Right kidney (tissue), 1 donor: ENCODE measurements around the gene DCLK1.
"Not testable (repeated sequence)": the region's sequence is repeated elsewhere in the genome, so short reads cannot be mapped to it uniquely, and the experiment has no call there.

Source experiments
- DNase-seq: peaks from one replicate; pipeline ENCODE4 v3.0.0-alpha.2; 2016

The DCLK1 gene

GRCh38 chr13:36131931-36132297 lies 732 bp upstream of the DCLK1 start:
- peak; percentile 9 for DNase-seq

DNA sequence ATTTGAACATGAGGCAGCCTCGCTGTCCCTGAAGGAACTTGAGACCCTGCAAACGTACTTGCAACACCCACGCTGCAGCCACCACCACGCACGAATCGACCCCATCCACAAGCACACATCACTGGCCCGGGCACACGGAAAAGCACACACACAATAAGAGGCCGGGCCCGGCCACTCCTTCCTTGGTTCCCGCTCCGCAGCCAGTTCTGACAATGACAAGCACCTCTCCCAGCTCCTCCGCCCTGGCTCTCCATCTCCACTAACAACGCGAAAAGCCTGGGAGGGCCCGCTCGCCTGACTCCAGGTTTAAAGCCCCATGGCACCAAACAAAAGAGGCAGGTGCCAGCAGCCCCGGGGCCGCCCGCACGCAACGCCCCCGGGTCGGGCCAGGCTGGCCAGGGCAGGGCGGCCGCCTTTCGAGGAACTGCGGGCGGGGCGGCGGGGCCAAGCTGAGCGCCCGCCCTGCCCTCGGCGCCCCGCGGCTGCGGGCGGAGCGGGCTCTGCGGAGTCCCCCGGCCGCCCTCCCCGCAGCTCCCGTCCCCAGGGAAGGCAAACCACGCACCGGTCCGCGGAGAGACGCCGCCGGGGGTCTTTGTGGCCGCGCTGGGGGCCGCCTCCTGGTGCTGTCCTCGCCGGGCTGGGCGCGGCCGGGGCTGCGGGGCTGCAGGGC lies 495 bp downstream of the DCLK1 start:
- DNase-seq = peak; percentile 64

GRCh38 chr13:36130193-36130551 lies 1.0 kb downstream of the DCLK1 start:
- no peak for DNase-seq

GRCh38 chr13:36129539-36129938 lies 1.6 kb downstream of the DCLK1 start:
- DNase-seq = no peak

DNA sequence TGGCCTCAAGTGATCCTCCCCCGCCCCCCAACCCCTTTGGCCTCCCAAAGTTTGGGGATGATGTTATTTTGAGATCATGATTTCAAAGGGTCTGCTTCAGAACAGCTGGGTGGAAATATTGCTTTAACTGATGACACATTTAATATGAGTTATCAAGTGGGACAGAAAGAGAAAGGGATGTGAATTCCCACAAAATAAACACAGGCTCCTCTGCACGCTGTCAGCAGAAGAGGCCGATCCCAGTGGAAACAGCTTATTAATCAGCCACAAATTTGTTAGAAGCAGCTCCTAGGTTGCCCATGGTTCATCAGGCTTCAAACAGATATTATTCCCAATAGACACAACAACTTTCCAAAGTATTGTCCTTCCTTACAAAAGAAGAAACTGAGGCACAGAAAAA lies 4.7 kb downstream of the DCLK1 start:
- no peak for DNase-seq

DNA sequence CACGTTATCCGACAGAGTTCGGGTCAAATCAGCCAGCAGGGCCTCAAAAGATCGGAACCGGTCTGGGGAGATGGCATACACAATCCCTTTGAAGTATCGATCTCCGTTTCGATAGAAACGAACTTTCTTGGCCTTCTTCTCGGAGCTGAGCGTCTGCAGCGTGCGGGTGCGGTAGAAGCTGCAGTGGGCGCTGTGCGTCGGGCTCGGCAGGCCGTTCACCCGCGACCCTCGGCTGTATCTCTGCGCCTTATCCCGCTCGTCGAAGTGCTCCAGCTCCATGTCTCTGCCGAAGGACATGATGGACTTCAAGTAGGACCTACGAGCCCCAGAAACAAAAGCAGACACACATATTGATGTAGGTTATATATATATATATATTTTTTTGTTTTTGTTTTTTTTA lies 5.3 kb downstream of the DCLK1 start:
- DNase-seq = no peak

GRCh38 chr13:36124236-36124822 lies 6.9 kb downstream of the DCLK1 start:
- DNase-seq = no peak

DNA sequence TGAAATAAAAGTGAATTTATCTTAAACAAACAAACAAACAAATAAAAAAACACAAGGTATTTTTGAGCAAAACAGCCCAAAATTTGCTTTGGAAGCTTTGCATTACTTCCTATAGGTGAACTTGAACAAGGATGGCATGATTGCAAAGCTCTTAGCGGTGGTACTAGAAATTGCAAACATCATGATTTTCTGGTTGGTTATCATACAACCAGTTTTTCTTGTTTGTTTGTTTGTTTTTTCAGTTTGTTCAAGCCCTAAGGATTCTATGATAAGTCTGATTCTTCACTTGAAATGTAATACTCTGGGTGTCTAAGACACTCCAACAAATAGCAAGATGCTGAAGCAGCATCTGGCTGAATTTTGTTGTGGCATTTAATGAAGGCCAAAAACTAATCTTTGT lies 15.9 kb downstream of the DCLK1 start:
- no peak for DNase-seq

DNA sequence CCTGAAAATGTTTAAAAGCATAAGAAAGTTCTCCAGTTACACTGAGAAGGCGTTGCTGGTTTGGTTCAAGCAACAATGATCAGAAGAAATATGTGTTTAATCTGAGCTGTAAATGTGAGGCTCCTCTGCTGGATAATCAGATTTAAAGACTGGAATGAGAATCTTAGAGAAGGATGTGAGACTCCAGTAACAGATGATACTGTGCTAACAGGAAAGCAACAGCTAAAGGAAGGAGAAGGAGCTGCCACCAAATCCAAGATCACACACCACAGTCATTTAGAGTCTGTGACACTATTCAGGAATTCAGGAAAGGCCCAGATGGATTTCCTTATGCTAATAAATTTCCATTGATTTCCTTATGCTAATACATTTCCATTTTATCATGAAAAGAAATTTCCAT lies 16.9 kb downstream of the DCLK1 start:
- no peak for DNase-seq

DNA sequence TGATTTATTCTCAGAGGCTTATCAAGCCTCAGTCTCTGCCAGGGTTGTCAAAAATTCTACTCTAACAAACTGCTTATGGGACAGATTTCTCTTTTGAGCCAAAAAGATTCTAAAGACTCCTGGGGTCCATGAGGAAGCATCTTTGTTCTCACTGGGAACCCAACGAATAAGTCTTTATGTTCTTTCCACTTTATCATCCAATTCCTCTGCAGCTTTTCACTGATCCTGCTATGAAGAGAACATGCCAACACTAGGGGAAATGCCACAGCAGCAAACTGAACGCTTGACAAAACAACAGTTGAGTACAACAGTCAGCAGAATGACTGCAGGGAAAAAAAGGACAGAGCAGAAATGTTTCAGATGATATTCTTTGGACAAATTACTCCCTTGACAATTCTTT lies 22.2 kb downstream of the DCLK1 start:
- DNase-seq = no peak

GRCh38 chr13:36108342-36108741 lies 22.8 kb downstream of the DCLK1 start:
- no peak for DNase-seq

DNA sequence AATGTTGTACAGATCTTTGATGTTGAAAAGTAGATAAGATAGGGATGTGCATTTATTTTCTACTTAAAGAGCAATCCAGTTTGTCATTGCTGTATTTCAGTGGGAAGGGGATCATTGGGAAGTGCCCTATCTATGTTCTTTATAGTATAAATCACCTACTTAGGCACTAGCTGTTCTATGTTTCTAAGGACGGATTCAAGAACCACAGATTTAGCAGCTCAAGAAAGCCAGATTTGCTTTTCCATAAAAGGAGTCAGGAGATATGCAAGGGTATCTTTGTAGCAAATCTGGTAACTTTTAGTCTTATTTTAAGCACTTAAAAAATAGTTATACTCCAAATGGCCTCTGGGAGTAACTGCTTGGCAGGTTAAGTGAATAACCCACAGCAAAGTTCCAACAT lies 23.7 kb downstream of the DCLK1 start:
- DNase-seq = no peak

DNA sequence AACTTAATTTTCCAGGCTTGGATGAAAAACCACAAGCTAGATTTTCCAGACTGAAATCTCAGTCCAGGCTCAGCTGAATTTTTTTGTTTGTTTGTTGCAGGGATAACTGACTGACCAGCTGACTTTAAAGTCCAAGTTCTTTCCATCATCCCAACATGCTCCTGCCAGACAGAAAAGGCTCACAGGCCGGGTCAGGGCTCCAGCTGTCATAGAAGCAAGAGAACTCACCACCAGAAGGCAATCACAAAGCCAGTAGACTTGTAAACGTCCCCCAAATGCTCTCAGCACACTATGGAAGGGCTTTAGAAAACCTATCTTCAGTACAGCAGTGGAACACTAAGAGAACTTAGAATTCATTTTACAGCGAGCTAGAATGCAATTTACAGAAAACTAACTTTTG lies 25.5 kb downstream of the DCLK1 start:
- no peak for DNase-seq

DNA sequence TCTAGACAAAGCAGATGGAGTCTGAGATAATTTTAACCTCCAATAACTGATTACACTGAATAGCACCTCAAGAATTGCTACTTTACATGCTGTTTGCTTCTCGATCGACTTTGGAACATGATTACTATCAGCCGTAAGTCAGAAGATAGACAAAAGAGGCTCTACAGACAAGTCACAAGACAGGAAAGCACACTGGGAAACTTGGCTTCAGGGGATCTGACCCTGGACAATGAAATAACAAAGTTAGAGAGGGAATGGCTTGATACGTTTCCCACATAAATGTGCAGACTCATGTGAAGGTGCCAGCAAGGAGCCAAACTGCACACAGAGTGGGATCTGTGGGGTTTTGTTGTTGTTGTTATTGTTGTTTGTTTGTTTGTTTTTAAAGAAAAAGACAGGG lies 28.5 kb downstream of the DCLK1 start:
- DNase-seq = no peak

GRCh38 chr13:36101907-36102306 lies 29.3 kb downstream of the DCLK1 start:
- not testable (repeated sequence) for DNase-seq

DNA sequence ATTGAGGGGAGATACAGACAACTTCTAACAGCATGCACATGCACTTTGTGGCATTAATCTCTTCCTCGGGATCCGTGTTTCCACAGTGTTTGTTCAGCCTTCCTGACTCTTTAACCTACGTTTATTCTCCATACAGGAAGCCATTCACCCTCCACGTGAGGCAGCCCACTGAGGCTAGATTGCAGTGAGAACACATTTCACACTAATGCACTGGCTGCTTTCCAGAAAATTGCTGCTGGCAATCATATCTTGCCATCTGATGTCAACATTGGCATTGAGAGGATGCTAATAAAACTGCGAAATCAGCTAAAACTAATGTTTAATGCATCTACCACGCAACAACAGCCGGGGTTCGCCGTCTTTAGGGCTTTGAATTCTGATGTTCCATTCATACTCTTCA lies 30.0 kb downstream of the DCLK1 start:
- DNase-seq = no peak

- DNase-seq = no peak
These were observed 33.1 kb downstream of the DCLK1 start for GRCh38 chr13:36098080-36098479.

DNA sequence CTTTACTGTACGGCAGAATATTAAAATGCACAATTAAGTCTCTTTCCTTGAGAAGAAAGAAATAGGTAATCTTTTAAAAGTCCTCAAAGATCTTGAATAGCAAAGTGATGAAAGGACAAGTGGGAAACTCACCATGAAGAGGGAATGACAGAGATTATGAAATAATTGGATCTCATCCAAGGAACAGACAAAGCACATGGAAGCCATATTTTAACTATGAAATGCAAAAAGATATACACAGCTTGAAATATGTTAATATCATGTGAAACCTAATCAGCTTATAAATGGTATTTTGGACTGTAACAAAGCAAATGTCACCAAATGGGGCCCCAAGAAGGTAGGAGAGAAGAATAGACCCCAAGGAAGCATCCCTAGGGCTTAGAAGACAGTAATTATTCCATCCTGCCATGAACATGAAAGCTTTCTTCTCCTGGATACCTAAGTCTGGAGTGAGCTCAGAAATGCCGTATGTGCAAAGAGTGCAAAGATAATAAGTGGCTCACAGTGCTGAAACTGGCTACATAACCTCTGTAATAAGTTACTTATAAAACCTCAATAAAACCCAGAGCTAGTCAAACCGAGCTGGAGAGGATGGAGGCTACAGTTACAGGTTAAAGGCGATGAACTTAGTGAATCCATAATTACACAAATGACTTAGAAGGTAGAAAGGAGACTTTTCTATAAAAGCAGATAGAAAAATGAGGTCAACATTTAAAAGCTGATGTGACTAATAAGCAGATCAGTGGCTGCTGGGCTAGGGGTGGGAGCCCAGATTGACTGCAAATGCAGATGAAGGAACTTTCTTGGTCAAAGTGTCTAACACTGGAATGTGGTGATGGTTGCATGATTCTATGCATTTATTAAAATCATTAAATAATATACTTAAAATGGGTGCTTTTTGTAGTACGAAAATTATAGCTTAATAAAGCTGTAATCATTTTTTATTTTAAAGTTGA lies 34.4 kb downstream of the DCLK1 start:
- DNase-seq = no peak

GRCh38 chr13:36094478-36094877 lies 36.7 kb downstream of the DCLK1 start:
- DNase-seq = no peak

DNA sequence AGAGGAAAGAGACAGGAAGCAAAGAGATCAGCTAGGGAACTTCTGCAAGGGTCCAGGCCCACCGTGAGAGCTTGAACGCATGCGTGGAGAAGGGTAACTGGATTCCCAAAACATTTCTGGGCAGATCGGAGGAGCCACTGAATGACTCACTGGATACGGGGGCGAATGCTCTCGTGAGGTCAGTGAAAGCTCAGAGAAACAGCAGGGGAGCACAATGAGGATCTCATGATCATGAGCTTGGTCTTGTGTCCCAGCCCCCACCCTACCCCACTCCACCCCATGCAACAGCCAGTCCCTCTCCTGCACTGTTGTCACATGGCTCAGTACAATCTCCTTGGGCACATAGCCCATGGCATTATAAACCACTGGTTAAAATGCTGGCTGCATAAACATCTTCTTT lies 40.6 kb downstream of the DCLK1 start:
- no peak for DNase-seq

GRCh38 chr13:36089130-36089647 lies 42.0 kb downstream of the DCLK1 start:
- no peak for DNase-seq

DNA sequence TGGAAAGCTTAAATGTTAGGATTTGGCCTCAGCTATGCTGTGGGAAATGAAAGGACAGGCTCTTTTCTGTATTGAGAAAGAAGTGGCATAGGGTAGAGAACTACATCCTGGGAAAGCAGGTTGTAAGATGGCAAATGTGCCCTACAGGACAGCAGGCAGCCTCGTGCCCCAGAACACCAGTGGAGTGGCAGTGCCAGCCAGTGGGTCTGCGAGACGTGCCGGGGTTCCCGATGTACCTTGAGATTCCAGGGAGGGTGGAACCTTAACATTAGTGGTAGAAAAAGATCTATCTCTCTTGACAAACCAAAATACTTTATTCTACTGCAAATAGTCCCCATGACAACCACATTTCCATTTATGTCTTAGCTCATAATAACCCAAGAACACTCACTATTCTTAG lies 42.7 kb downstream of the DCLK1 start:
- DNase-seq = no peak

DNA sequence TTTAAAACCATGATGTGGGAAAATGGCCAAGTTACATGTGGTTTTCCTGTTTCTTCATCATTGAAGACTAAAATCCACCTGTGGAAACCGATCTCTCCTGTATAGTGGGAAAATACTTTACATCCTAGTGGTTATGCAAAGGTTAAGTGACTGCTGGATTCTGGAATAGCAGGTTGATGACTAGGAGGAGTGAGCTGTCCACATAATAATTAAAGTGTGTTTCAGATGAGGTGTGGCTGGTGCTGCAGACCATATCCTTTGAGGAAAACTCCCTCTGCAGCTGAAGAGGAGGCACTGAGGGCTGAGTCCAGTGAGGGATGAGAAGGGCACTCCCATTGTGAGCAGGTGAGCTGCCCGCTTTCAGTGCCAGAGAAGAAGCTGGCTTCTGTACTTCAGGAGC lies 43.2 kb downstream of the DCLK1 start:
- DNase-seq = no peak
